Neural crest cell (in vitro differentiated cells): Measurements from ENCODE around the gene CCDC39. TPM values are rescaled to one million over a fixed set of nuclear protein-coding genes. Genes with fewer than 3 reads are reported as not detected.
A peak's percentile ranks its signal among the peaks of the same experiment; 100 is the strongest.
"Not testable (repeated sequence)": the region's sequence is repeated elsewhere in the genome, so short reads cannot be mapped to it uniquely, and the experiment has no call there.

Experiments
- DNase-seq: peaks from one replicate; pipeline ENCODE4 v3.0.0; 2021; ENCODE audit warnings: low read depth, mixed read lengths, low spot score
- H3K27ac Mint-ChIP-seq: one replicate; pipeline ENCODE4 v1.8.0; 2021; ENCODE audit warnings: mild to moderate bottlenecking, mixed read lengths; ENCODE audit not compliant: unreplicated experiment
- H3K27me3 Mint-ChIP-seq: 2 replicates; pipeline ENCODE4 v1.8.0; 2021; ENCODE audit warnings: low read depth, mild to moderate bottlenecking, mixed read lengths
- H3K36me3 Mint-ChIP-seq: 2 replicates; pipeline ENCODE4 v1.8.0; 2021; ENCODE audit warnings: low read depth, mild to moderate bottlenecking, mixed read lengths
- H3K4me1 Mint-ChIP-seq: 2 replicates; pipeline ENCODE4 v1.8.0; 2021; ENCODE audit warnings: mixed read lengths
- H3K4me3 Mint-ChIP-seq: one replicate; pipeline ENCODE4 v1.8.0; 2021; ENCODE audit warnings: mild to moderate bottlenecking, mixed read lengths
- H3K9me3 Mint-ChIP-seq: 2 replicates; pipeline ENCODE4 v1.8.0; 2021; ENCODE audit warnings: mixed read lengths
- total RNA-seq: library from RNA; stranded (reverse); gene quantifications from 2 replicates; pipeline ENCODE4 v1.2.1, GENCODE V29; 2021
- TF ChIP-seq, protein P1 (sequence below): fragments of 200-600 bp; sonication (generic); conservative IDR thresholded peaks from 2 replicates; pipeline ENCODE4 v1.5.0; 2021; ENCODE audit warnings: antibody characterized with exemption, mild to moderate bottlenecking

Gene CCDC39
- total RNA-seq, 1 donor from 2014 or later: 0.07 TPM

DNA sequence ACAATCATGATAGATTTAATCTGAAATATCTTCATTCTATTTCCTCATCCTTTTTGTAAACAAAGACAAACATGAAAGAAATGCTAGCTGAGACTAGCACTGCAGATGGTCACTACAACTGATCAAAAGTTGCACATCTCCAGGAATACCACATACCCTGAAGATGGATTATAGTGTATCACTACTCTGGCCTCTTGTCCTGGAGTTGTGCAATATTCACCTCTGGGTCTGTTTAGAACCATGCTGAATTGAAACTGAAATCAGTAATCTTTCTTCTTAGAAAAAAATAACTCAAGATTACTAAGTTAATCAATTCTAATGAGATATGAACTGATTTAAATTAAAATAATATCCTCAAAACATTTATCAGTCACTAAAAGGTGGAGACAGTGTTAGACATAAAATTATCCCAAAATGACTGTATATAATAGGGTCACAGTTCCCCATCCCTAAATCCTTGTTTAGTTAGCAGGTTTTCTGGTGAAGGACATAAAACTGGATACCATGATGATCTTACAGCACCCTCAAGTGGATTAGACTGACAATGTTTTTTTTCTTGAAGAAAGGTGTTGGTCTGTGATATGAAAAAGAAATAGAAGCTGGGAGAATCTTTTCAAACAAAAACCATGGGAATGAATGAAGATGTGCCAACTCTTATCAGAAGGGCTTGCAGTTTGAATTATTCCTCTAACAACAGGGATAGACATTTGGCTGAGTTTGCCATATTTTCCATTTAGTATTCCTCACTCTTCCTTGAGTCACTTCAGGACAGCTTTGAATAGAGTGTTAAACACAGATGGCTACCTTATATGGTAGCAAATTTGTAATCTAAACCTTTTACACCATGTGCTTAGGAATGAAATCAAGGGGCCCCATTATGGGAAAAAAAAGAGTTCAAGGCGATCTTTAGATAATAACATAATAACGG lies 84.4 kb downstream of the CCDC39 start:
- TF ChIP-seq, protein P1, sequence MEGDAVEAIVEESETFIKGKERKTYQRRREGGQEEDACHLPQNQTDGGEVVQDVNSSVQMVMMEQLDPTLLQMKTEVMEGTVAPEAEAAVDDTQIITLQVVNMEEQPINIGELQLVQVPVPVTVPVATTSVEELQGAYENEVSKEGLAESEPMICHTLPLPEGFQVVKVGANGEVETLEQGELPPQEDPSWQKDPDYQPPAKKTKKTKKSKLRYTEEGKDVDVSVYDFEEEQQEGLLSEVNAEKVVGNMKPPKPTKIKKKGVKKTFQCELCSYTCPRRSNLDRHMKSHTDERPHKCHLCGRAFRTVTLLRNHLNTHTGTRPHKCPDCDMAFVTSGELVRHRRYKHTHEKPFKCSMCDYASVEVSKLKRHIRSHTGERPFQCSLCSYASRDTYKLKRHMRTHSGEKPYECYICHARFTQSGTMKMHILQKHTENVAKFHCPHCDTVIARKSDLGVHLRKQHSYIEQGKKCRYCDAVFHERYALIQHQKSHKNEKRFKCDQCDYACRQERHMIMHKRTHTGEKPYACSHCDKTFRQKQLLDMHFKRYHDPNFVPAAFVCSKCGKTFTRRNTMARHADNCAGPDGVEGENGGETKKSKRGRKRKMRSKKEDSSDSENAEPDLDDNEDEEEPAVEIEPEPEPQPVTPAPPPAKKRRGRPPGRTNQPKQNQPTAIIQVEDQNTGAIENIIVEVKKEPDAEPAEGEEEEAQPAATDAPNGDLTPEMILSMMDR: peak; percentile 70
- Mint-ChIP-seq H3K4me1 (no peaks in the 10 kb centered on the region), H3K27me3 (peaks cover 39% of the 10 kb centered on the region), H3K9me3 (peaks cover 3% of the 10 kb centered on the region), H3K27ac (no peak overlapping the region), H3K4me3 (no peak overlapping the region), H3K36me3 (no peaks in the 10 kb centered on the region)
- DNase-seq: no peak

DNA sequence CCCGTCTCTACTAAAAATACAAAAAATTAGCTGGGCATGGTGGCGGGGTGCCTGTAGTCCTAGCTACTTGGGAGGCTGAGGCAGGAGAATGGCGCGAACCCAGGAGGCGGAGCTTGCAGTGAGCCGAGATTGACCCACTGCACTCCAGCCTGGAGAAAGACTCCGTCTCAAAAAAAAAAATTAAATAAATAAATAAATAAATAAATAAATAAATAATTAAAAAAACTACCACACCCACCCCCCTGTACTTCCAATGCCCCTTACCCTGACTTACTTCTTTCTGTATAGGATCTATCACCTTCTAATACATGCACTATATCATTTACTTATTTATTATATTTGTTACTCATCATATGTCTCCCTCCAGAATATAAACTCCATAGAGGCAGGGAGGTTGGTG lies 85.7 kb downstream of the CCDC39 start:
- H3K27ac Mint-ChIP-seq, DNase-seq, H3K4me3 Mint-ChIP-seq, H3K36me3 Mint-ChIP-seq, H3K4me1 Mint-ChIP-seq, H3K9me3 Mint-ChIP-seq: not testable (repeated sequence)
- H3K27me3 Mint-ChIP-seq: peaks cover 28% of the 10 kb centered on the region

DNA sequence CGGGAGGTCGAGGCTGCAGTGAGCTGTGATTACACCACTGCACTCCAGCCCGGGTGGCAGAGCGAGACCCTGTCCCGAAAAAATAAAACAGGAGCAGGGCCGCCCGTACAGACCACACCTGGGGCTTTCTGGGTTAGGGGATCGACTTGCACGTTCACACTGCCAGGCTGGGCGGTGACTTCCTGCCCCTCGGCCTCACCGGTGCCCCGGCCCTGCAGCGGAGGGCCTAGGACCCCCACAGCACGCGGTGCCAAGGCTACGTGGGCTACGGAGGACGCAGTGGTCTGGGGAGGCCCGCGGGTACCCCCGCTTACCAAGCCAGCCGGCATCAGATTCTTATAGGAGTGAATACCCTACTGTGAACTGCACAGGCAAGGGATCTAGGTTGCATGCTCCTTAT lies 88.9 kb downstream of the CCDC39 start:
- Mint-ChIP-seq H3K4me1 (no peaks in the 10 kb centered on the region), H3K9me3 (no peaks in the 10 kb centered on the region), H3K27ac (no peak overlapping the region), H3K4me3 (no peak overlapping the region), H3K27me3 (peaks cover 12% of the 10 kb centered on the region), H3K36me3 (no peaks in the 10 kb centered on the region)
- no peak for DNase-seq
- TF ChIP-seq, protein P1: no peak

DNA sequence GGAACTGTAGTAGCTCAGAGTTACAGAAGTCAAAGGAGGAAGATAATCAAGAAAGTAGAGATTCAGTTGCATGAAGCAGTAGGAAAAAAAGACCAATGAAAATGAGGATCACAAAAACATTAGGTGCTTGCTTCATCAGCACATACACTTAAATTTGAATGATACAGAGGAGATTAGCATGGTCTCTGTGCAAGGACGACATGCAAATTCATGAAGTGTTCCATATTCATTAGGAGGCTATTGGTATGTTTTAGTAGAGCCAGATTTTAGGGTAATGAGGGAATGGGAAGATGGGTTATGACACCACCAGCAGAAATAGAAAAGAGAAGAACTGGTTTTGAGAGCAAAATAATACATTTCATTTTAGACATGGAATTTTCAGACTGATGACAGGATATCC lies 98.4 kb downstream of the CCDC39 start:
- H3K36me3 Mint-ChIP-seq: no peaks in the 10 kb centered on the region
- H3K4me1 Mint-ChIP-seq: no peaks in the 10 kb centered on the region
- TF ChIP-seq, protein P1: no peak
- no peak for DNase-seq
- no peak overlapping the region for H3K4me3 Mint-ChIP-seq
- no peaks in the 10 kb centered on the region for H3K9me3 Mint-ChIP-seq
- H3K27me3 Mint-ChIP-seq: peaks cover 18% of the 10 kb centered on the region
- H3K27ac Mint-ChIP-seq: no peak overlapping the region

DNA sequence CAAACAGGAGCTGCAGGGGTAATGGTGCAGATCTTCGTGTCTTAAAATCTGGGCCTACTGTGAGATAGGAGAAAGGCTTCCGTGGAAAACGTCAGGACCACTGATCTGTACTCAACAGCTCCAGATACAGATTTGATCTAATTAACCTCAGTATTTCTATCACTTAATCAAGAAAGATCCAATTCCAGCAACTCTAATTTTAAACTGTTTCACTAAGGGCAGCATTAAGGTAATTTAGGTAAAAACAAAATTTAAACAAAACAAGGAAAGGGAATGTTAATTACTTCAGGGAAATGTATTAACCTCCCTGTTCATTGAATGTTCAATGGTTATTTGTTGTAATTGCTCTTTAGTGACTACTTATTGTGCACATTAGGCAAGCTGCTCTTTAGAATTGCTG lies 103.7 kb downstream of the CCDC39 start:
- no peaks in the 10 kb centered on the region for H3K9me3 Mint-ChIP-seq
- TF ChIP-seq, protein P1: no peak
- no peaks in the 10 kb centered on the region for H3K4me1 Mint-ChIP-seq
- DNase-seq: no peak
- no peaks in the 10 kb centered on the region for H3K27me3 Mint-ChIP-seq
- H3K27ac Mint-ChIP-seq: no peak overlapping the region
- no peak overlapping the region for H3K4me3 Mint-ChIP-seq
- no peaks in the 10 kb centered on the region for H3K36me3 Mint-ChIP-seq

DNA sequence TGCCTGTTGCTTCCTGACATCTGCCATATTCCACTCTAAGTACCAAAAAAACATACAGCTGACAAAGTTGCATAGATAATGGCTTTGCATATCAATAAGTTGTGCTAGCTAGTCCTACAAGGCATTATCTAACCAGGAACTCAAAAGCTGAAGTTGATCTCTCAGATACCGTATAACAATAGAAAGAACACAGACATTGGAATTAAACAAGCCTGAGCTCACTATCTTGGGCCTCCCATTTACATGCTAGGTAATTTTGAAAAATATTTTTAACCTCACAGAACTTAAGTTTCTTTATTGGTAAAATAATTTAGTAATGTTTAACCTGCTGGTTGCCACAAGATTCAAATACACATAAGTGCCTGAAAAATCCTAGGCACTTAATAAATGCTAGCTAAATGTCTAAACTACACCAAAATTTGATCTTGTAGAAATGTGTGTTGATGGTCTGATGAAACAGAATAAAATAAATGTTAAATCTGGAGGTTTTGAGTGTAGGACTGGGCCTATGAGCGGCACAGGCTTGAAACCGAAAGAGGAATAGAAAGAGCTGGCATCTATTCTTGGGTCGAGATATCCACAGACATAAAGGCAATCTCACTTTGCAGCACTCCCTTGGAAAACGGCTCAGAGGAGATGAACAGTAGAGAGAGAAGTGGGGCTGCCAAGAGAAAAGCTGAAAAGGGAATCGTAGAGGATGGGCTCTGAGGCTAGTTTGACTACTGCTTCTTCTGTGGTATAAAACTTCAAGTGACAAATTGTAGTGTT lies 107.3 kb downstream of the CCDC39 start:
- Mint-ChIP-seq H3K4me1 (no peaks in the 10 kb centered on the region), H3K36me3 (no peaks in the 10 kb centered on the region), H3K9me3 (no peaks in the 10 kb centered on the region), H3K27me3 (peaks cover 7% of the 10 kb centered on the region), H3K27ac (no peak overlapping the region), H3K4me3 (no peak overlapping the region)
- DNase-seq: no peak
- TF ChIP-seq, protein P1: no peak
